Measurements from ENCODE around the gene ATL3.

ATL3 gene

DNA sequence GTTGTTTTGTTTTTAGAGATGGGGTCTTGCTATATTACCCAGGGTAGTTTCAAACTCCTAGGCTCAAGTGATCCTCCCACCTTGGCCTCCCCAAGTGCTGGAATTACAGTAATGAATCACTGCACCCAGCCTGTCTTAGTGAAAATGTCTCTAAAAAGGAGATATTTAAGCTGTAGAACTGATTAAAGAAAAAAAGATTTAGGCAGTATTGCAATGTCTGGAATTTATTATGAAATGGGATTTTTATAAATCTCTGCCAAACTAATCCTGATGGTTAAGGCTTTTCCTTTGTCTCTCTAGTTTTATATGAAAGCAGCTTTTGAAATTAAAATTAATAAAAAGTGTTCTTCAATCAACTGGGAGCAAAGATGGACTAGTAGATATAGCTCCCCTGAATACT, 59.0 kb downstream of the ATL3 start:
- TF ChIP-seq, protein P1, sequence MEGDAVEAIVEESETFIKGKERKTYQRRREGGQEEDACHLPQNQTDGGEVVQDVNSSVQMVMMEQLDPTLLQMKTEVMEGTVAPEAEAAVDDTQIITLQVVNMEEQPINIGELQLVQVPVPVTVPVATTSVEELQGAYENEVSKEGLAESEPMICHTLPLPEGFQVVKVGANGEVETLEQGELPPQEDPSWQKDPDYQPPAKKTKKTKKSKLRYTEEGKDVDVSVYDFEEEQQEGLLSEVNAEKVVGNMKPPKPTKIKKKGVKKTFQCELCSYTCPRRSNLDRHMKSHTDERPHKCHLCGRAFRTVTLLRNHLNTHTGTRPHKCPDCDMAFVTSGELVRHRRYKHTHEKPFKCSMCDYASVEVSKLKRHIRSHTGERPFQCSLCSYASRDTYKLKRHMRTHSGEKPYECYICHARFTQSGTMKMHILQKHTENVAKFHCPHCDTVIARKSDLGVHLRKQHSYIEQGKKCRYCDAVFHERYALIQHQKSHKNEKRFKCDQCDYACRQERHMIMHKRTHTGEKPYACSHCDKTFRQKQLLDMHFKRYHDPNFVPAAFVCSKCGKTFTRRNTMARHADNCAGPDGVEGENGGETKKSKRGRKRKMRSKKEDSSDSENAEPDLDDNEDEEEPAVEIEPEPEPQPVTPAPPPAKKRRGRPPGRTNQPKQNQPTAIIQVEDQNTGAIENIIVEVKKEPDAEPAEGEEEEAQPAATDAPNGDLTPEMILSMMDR (IDR thresholded peaks at IDR 0.05): no peak

DNA sequence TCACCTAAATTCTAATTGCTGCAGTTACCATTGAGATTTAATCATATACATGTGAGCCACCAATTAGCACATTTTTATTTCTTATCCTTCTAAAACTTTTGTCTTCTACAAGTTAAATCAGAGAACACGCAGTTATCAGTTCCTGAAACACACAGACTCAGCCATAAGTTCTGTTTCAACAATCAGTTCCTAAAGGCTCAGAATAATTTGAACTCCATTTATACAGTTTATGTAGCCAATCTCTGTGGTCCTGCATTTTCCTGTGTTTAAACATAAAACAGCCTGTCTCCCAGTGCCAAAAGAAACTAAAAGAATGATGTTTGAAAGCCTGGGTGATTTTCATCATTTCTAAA, 59.8 kb downstream of the ATL3 start:
- TF ChIP-seq, protein P1 (IDR thresholded peaks at IDR 0.05): no peak

DNA sequence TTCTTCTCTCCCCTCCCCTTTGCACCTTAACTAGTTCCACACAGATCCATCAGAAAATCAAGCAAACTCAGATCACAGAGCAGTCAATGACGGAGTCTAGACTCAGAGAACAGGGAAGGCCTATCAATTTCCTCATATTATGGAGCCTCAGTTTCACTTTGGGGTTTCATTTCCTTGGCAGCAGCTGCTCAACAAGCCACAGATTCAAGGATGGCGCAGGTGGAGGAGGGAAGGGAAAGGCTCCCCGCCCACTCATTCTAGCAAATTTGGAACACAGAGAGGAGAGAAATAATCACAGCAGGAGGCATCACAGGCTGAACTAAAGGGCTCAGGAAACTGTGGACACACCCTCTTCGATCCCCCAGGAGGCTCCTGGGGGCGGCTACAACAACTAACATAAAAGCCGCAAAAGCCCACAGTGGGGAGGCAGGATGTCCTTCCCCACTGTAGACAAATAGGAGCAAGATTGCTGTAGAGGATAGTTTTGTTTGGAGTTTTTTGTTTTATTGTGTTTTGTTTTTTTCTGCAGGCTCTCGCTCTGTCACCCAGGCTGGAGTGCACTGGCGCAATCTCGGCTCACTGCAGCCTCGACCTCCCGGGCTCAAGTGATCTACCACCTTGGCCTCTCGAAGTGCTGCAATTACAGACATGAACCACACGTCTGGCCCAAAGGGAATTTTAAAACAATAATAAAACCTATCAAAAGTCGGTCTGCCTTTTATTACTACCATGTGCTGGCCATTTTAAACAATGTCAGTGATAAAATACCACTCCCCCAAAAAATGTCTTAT, 60.4 kb downstream of the ATL3 start:
- TF ChIP-seq, protein P1 (IDR thresholded peaks at IDR 0.05): no peak

DNA sequence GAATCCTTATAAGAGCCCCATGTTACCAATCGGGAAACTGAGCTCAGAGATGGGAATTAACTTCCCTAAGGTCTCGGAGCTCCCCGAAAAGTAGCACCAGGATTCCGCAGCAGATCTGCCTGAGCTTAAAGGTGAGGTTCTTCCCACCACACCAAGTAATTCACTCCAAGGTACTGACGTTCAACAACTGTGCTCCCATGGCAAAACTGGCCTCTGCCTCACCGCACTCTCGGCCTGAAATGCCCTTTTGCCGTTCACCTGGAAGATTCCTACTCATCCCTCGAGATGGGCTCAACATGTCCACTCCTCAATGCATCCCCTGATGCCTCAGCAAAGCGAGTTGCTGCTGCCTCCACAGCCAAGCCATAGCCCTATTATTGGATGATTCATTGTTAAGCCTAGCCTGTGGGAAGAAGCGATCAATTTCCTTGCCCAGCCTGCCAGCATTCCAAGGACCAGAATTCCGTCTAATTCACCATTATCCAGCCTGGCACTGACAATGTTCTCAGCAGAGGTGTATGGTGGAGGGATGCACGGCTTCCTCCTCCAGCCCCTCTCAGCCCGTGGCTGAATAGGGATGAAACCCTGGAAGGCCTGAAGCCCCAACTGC, 61.1 kb downstream of the ATL3 start:
- TF ChIP-seq, protein P1 (IDR thresholded peaks at IDR 0.05): no peak

DNA sequence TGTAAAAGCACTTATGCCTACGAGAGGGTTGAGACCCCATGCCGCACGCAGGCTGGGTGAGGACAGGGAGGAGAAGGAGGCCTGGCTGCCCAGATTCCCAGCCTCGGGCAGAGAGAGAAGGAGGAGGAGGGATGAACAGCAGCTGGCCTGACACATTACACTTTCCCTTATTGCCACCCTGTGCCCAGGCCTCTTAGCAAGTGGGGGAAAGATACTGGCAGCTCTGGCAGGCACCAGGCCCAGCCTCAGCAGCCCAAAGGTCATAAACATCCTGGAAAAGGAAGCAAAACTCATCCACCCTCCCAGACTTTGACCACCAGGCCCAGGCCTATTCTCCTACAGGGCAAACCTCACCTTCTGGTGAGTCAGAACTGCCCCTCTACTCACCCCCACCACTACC, 61.6 kb downstream of the ATL3 start:
- TF ChIP-seq, protein P1 (IDR thresholded peaks at IDR 0.05): no peak

DNA sequence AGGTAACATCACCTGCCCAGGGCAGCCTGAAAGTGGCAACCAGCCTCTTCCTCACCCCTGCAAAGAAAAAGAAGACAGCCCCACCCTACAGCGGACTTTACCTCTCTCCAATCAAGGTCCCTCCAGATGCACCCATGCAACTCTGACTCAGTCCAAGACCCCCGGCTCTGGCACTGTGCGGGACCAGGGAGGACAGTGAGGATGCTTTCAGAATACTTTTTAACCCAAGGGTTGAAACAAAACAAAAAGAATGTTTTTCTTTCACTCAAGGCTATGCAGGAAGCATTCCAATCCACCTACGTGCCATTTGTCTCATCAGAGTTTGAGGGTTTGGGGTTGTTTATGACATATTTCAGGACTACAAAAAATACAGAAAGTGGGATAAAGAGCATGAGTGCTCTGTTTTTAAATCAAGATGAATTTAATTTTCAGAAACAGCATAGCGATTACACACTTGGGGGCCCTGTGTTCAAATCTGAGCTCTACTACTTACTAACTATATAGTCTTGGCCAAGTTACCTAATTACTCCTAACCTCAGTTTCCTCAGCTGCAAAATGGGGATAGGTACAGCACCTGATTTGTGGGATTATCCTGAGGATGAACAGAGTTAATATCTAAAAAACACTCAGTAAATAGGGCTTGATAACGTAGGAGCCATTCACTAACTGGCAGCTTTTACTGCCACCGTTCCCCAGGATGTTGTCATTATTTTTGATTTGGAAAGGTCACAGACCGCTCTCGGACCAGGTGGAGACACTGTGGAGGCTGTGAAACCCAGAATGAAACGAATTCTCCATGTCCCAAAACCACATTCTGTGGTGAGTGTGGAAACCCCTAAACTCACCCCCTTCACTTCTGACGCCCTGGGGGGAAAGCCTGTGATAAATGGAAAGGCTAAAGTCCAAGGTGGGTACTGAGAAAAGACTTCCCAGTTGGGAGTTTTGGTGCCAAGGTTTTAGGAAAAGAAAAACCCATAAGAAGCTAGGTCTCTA, 62.5 kb downstream of the ATL3 start:
- TF ChIP-seq, protein P1 (IDR thresholded peaks at IDR 0.05): no peak

DNA sequence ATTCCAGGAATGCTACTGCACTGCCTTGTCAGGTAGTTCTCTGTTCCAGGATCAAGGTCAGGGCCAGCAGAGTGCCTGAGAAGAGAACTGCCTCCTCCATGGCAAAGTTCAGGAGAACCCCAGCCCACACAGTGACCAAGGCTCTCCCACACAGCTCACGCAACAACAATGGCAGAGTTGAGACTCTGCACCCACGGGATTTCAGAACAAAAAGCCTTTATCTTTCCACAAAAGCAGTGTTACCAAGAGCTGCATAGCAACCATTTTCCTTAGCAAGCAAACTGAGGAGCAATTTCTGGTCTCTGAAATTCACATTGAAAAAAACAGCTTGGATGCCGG, 68.0 kb downstream of the ATL3 start:
- TF ChIP-seq, protein P1 (IDR thresholded peaks at IDR 0.05): no peak

Measured in LNCAP (cell line).